ENCODE data around the gene AGPS.

- TF ChIP-seq, protein P1, sequence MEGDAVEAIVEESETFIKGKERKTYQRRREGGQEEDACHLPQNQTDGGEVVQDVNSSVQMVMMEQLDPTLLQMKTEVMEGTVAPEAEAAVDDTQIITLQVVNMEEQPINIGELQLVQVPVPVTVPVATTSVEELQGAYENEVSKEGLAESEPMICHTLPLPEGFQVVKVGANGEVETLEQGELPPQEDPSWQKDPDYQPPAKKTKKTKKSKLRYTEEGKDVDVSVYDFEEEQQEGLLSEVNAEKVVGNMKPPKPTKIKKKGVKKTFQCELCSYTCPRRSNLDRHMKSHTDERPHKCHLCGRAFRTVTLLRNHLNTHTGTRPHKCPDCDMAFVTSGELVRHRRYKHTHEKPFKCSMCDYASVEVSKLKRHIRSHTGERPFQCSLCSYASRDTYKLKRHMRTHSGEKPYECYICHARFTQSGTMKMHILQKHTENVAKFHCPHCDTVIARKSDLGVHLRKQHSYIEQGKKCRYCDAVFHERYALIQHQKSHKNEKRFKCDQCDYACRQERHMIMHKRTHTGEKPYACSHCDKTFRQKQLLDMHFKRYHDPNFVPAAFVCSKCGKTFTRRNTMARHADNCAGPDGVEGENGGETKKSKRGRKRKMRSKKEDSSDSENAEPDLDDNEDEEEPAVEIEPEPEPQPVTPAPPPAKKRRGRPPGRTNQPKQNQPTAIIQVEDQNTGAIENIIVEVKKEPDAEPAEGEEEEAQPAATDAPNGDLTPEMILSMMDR (IDR thresholded peaks at IDR 0.05; ENCODE audit: low read depth, low read length), result no peak
- no peak for TF ChIP-seq EZH2phosphoT487 (IDR thresholded peaks at IDR 0.05; ENCODE audit: low read depth)
These were observed 196.1 kb downstream of the AGPS start for GRCh38 chr2:177588671-177589070.

All from OCI-LY3 (cell line).